Endothelial cell of umbilical vein (primary cell): ENCODE measurements around the gene EBPL. TPM values are rescaled to one million over a fixed set of nuclear protein-coding genes. Genes with fewer than 3 reads are reported as not detected.

Experiments used
- BruUV-seq: library from RNA; stranded (reverse); fragments of 400-500 nt; replicated peaks from 2 replicates; lab custom pipeline; 2021; lab: Mats Ljungman, UMichigan
- CTCF ChIA-PET: fragments of 300-600, 350-600 bp; sonication (Branson Sonifier 250); formaldehyde crosslinking; loops from one replicate; lab custom pipeline; 2021; ENCODE audit warnings: antibody characterized with exemption, inconsistent platforms; lab: Charles Lee
- POLR2A ChIA-PET: fragments of 300-600, 350-600 bp; sonication (Branson Sonifier 250); formaldehyde crosslinking; loops from one replicate; lab custom pipeline; 2021; ENCODE audit warnings: antibody characterized with exemption, inconsistent platforms; lab: Charles Lee
- DNase-seq: peaks from one replicate; pipeline ENCODE4 v3.0.0-alpha.2; 2011; ENCODE audit warnings: low read depth, low spot score
- FAIRE-seq: peaks from 2 replicates; lab custom pipeline; 2011; peaks lifted over from hg19 to GRCh38; lab: Jason Lieb, UNC
- H2AFZ ChIP-seq: 2 replicates; pipeline ENCODE4 v1.6.0; 2012; ENCODE audit warnings: low read depth, low read length, control low read depth, inconsistent platforms
- H3K27ac ChIP-seq: 2 replicates; pipeline ENCODE4 v1.5.1; 2011; ENCODE audit warnings: low read depth, mild to moderate bottlenecking, control low read depth, low read length, moderate library complexity; ENCODE audit not compliant: insufficient read depth
- H3K27me3 ChIP-seq, 2 experiments: 2 replicates each; pipeline versions ENCODE4 v1.6.0 to v1.6.1; 2011; ENCODE audit warnings: low read length in 2 of 2, mixed read lengths in 1 of 2; ENCODE audit not compliant: control insufficient read depth in 2 of 2, insufficient read depth in 2 of 2
- H3K36me3 ChIP-seq, 2 experiments: 2 replicates in 1 of 2; 3 replicates in 1 of 2; pipeline ENCODE4 v1.5.1; 2011; ENCODE audit warnings: low read length in 2 of 2, mild to moderate bottlenecking in 1 of 2, moderate library complexity in 1 of 2; ENCODE audit not compliant: control insufficient read depth in 2 of 2, insufficient read depth in 2 of 2; ENCODE audit errors: extremely low read depth in 1 of 2
- H3K4me1 ChIP-seq: 3 replicates; pipeline ENCODE4 v1.5.1; 2011; ENCODE audit warnings: mild to moderate bottlenecking, low read length; ENCODE audit not compliant: control insufficient read depth, insufficient read depth; ENCODE audit errors: extremely low read depth
- H3K4me2 ChIP-seq: 2 replicates; pipeline ENCODE4 v1.6.1; 2011; ENCODE audit warnings: low read length, control low read depth, mixed read lengths; ENCODE audit not compliant: insufficient read depth
- H3K4me3 ChIP-seq, 3 experiments: fragments of 200-600 bp in 1 of 3; sonication (generic), shearing (Covaris generic) in 1 of 3; replicated peaks in 1 of 3; 2 replicates each; pipeline ENCODE4 v1.5.1; 2011 to 2016; ENCODE audit warnings: control low read depth in 3 of 3, low read length in 3 of 3, mild to moderate bottlenecking in 2 of 3, inconsistent platforms in 1 of 3, low read depth in 1 of 3, moderate library complexity in 1 of 3; ENCODE audit not compliant: insufficient read depth in 1 of 3
- H3K79me2 ChIP-seq: 2 replicates; pipeline ENCODE4 v1.6.0; 2012; ENCODE audit warnings: low read length, inconsistent platforms; ENCODE audit not compliant: control insufficient read depth, insufficient read depth
- H3K9ac ChIP-seq: replicated peaks from 2 replicates; pipeline ENCODE3; 2011; ENCODE audit warnings: low read length, control low read depth; ENCODE audit not compliant: insufficient read depth; ENCODE audit errors: extremely low read depth
- H3K9me1 ChIP-seq: replicated peaks from 3 replicates; pipeline ENCODE4 v1.6.0; 2011; ENCODE audit warnings: mild to moderate bottlenecking, low read length; ENCODE audit not compliant: control insufficient read depth, insufficient read depth; ENCODE audit errors: extremely low read depth
- H3K9me3 ChIP-seq: replicated peaks from 2 replicates; pipeline ENCODE4 v1.5.1; 2012; ENCODE audit warnings: low read length, inconsistent platforms; ENCODE audit not compliant: control insufficient read depth, insufficient read depth
- H4K20me1 ChIP-seq: replicated peaks from 2 replicates; pipeline ENCODE3; 2011; ENCODE audit warnings: mild to moderate bottlenecking, low read length; ENCODE audit not compliant: control insufficient read depth, insufficient read depth; ENCODE audit errors: extremely low read depth
- CTCF ChIP-seq, 2 donors: IDR thresholded peaks; 1 replicate in 1 of 2; 2 replicates in 1 of 2; pipeline ENCODE4 v1.5.1; 2011; ENCODE audit warnings: low read length in 2 of 2, mild to moderate bottlenecking in 2 of 2, moderate library complexity in 2 of 2, control low read depth in 1 of 2, inconsistent platforms in 1 of 2, low read depth in 1 of 2; ENCODE audit not compliant: insufficient read depth in 1 of 2; ENCODE audit errors: extremely low read depth in 1 of 2
- EZH2 ChIP-seq: IDR thresholded peaks from 2 replicates; pipeline ENCODE4 v1.6.1; 2012; ENCODE audit warnings: borderline replicate concordance, low read depth, mild to moderate bottlenecking, moderate library complexity, low read length, inconsistent platforms; ENCODE audit not compliant: severe bottlenecking
- FOS ChIP-seq: IDR thresholded peaks from 2 replicates; pipeline ENCODE4 v1.6.1; 2011; ENCODE audit warnings: mild to moderate bottlenecking, low read length, moderate library complexity, borderline replicate concordance; ENCODE audit not compliant: insufficient read depth
- GATA2 ChIP-seq: IDR thresholded peaks from 2 replicates; pipeline ENCODE4 v1.7.0; 2011; ENCODE audit warnings: low read depth, mild to moderate bottlenecking, moderate library complexity, mixed read lengths, low read length; ENCODE audit not compliant: insufficient read length, insufficient read depth
- JUN ChIP-seq: IDR thresholded peaks from 2 replicates; pipeline ENCODE4 v1.6.1; 2011; ENCODE audit warnings: borderline replicate concordance, low read depth; ENCODE audit not compliant: insufficient read length, insufficient read depth
- MAX ChIP-seq: IDR thresholded peaks from 2 replicates; pipeline ENCODE4 v1.6.1; 2011; ENCODE audit not compliant: insufficient read depth, insufficient read length
- MYC ChIP-seq: IDR thresholded peaks from one replicate; pipeline ENCODE4 v1.6.1; 2011; ENCODE audit warnings: mild to moderate bottlenecking, low read depth, low read length
- POLR2A ChIP-seq: IDR thresholded peaks from 2 replicates; pipeline ENCODE4 v1.6.1; 2012; ENCODE audit warnings: low read depth, mild to moderate bottlenecking, control low read depth, low read length
- POLR2AphosphoS5 ChIP-seq: IDR thresholded peaks from 2 replicates; pipeline ENCODE4 v1.6.1; 2012; ENCODE audit warnings: low read depth, mild to moderate bottlenecking, control low read depth, low read length, moderate library complexity; ENCODE audit not compliant: insufficient read depth
- dilution Hi-C: fragments of 300-500 bp; cut with MboI; formaldehyde crosslinking; loops from one replicate; pipeline ENCODE4 v1.15.0; 2019; ENCODE audit warnings: low sequenced_read_pairs; ENCODE audit not compliant: extremely low pct_ligation_motif_present
- intact Hi-C: fragments of 100-400 bp; cut with micrococcal nuclease; formaldehyde crosslinking; loops from one replicate; pipeline ENCODE4 v1.10.0; 2022
- polyA plus RNA-seq, 4 experiments: library from polyadenylated mRNA; depleted of rRNA in 3 of 4; stranded (reverse) in 3 of 4; unstranded in 1 of 4; fragments of >200 nt; gene quantifications; 2 replicates each; pipeline versions ENCODE4 v1.2.1 to v1.2.3, GENCODE V29; 2011 to 2012; ENCODE audit warnings: missing spikeins in 1 of 4
- total RNA-seq: library from RNA; stranded (reverse); gene quantifications from 2 replicates; pipeline ENCODE4 v1.2.3, GENCODE V29; 2021

The EBPL gene
- total and polyA plus RNA-seq, 2 donors (not counting 3 experiments of a cell fraction or from before 2014, with no cell fraction given) = 75.5 to 159 TPM

- CTCF ChIA-PET = no interaction called here
Measured at GRCh38 chr13:49638030-49638743, 53.1 kb downstream of the EBPL start.

GRCh38 chr13:49636705-49637104 is 54.6 kb downstream of the EBPL start:
- H3K4me2 ChIP-seq = no peak overlapping the region
- H3K9me1 ChIP-seq = no peaks in the 10 kb centered on the region
- no peaks in the 10 kb centered on the region for H3K9me3 ChIP-seq
- no peaks in the 10 kb centered on the region for H4K20me1 ChIP-seq
- H3K79me2 ChIP-seq = no peaks in the 10 kb centered on the region
- no peaks in the 10 kb centered on the region for H3K36me3 ChIP-seq
- ChIA-PET POLR2A (no interaction called here), CTCF (no interaction called here)
- no peak overlapping the region for H3K4me3 ChIP-seq
- no TSS peak for BruUV-seq
- peaks cover 12% of the 10 kb centered on the region for H3K4me1 ChIP-seq
- dilution Hi-C loops (no loop called here), intact Hi-C loops (no loop called here)
- no peaks in the 10 kb centered on the region for H3K27me3 ChIP-seq
- TF ChIP-seq CTCF (IDR thresholded peaks at IDR 0.05; ENCODE audit: extremely low read depth in 1 of 2, insufficient read depth in 1 of 2, low read depth in 1 of 2, low read length in 2 of 2) (no peak), POLR2A (no peak), MAX (no peak), MYC (no peak), GATA2 (no peak), FOS (no peak), EZH2 (no peak), JUN (no peak), POLR2AphosphoS5 (no peak)
- no peak for FAIRE-seq
- H3K9ac ChIP-seq = no peak overlapping the region
- no peak for DNase-seq
- H2AFZ ChIP-seq = no peak overlapping the region
- no peak overlapping the region for H3K27ac ChIP-seq

More at GRCh38 chr13:49638030-49638743, 53.1 kb downstream of the EBPL start:
- dilution Hi-C loops (no loop called here), intact Hi-C loops (no loop called here)
- H3K4me2 ChIP-seq = no peak overlapping the region
- no peak overlapping the region for H3K27ac ChIP-seq
- H2AFZ ChIP-seq = no peak overlapping the region
- H4K20me1 ChIP-seq = no peaks in the 10 kb centered on the region
- H3K9me3 ChIP-seq = no peaks in the 10 kb centered on the region
- POLR2A ChIA-PET = no interaction called here
- H3K9ac ChIP-seq = no peak overlapping the region
- no peaks in the 10 kb centered on the region for H3K9me1 ChIP-seq
- no peak overlapping the region for H3K4me3 ChIP-seq
- no peaks in the 10 kb centered on the region for H3K79me2 ChIP-seq
- FAIRE-seq (no peak), DNase-seq (no peak)
- peaks cover 14% of the 10 kb centered on the region for H3K4me1 ChIP-seq
- H3K36me3 ChIP-seq = no peaks in the 10 kb centered on the region
- TF ChIP-seq POLR2A (no peak), GATA2 (no peak), JUN (no peak), POLR2AphosphoS5 (no peak), MAX (no peak)
- H3K27me3 ChIP-seq = no peaks in the 10 kb centered on the region
- no TSS peak for BruUV-seq
